DMS114 treated with DMSO at 0.1 percent for 48 hours (cell line): Measurements from ENCODE around the gene ALDH5A1.
A peak's percentile ranks its signal among the peaks of the same experiment; 100 is the strongest.

Experiments
- DNase-seq: peaks from one replicate; lab custom pipeline; 2025; ENCODE audit not compliant: unreplicated experiment; lab: John Stamatoyannopoulos, UW

Gene ALDH5A1

DNA sequence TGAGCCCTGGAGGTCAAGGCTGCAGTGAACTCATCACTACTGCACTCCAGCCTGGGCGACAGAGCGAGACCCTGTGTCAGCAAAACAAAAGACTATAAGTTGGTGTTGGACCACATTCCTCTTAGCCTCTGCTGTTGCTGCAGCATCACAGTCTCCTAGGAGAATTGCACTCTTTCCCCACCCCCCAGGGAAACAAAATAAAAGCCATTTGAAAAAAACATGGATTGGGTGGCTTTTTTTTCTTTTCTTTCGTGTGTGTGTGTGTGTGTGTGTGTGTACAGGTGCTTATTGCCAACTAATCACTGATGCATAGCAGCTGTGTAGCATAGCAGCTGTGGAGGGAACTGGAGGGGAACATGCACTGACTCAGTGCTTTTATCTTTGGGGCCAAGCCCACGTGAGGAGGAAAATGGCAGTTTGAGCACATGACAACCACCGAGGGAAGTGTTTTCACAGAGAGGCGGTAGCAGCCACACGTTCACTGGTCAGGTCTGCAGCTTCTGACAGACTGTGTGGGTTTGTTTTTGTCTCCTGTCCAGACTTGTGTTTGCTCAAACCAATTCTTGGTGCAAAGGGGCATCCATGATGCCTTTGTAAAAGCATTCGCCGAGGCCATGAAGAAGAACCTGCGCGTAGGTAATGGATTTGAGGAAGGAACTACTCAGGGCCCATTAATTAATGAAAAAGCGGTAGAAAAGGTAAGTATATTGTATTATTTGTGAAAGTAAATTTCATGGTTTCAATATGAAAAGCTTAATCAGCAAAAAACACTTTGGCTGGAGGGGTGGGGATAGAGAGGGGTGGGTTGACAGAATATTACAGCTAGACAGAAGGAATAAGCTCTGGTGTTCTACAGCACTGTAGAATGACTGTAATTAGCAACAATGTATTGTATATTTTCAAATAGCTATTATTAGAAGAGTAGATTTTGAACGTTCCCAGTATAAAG, 27.7 kb downstream of the ALDH5A1 start:
- no peak for DNase-seq

- DNase-seq: no peak
These were observed 29.6 kb downstream of the ALDH5A1 start for GRCh38 chr6:24524329-24524728.

- DNase-seq: peak; percentile 64
These were observed 30.0 kb downstream of the ALDH5A1 start for GRCh38 chr6:24524805-24525204.

- no peak for DNase-seq
These were observed 35.2 kb downstream of the ALDH5A1 start for GRCh38 chr6:24529985-24530384.

- DNase-seq: no peak
These were observed 39.6 kb downstream of the ALDH5A1 start for GRCh38 chr6:24534329-24534728.

DNA sequence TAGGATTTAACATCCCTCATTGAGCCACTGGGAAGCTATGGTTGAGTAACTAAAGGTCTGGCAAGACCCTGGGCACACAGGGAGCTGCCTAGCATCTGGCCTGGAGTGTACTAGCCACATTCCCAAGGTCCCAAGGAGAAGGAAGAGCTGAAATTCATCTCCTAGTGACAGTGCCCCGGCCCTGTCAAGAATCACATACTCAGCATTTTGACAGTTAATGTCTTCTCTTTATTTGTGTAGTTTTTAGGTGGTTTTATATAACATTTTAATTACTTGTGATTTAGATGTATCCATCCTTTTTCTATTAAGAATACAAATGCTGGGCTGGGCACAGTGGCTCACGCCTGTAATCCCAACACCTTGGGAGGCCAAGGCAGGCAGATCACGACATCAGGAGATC, 40.4 kb downstream of the ALDH5A1 start:
- no peak for DNase-seq

GRCh38 chr6:24536466-24536865, 41.7 kb downstream of the ALDH5A1 start:
- DNase-seq: no peak

DNA sequence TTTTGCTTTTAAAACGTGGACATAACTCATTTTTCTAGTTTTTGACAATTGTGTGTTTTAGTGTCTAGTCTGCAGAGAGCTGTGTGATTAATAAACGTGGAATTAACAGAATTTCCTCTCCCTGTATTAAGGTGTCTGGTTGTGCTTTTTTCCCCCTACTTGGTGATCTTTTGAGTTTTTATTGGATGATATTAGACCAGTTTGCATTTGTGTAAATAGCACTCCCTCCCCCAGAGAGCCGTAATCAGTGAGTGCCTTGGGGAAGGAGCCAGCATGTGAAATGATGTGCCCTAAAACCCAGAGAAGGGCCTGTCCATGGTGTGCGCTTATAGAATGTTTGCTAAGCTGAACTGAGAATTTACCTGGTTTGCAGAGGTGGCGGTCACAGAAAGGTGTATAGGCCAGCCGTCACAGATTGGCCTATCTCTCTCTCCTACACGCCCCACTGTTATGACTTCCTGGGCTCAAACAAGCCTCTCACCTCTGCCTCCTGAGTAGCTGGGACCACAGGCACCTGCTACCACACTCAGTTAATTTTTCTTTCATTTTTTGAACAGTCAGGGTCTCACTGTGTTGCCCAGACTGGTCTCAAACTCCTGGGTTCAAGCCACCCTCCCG, 42.4 kb downstream of the ALDH5A1 start:
- DNase-seq: no peak

DNA sequence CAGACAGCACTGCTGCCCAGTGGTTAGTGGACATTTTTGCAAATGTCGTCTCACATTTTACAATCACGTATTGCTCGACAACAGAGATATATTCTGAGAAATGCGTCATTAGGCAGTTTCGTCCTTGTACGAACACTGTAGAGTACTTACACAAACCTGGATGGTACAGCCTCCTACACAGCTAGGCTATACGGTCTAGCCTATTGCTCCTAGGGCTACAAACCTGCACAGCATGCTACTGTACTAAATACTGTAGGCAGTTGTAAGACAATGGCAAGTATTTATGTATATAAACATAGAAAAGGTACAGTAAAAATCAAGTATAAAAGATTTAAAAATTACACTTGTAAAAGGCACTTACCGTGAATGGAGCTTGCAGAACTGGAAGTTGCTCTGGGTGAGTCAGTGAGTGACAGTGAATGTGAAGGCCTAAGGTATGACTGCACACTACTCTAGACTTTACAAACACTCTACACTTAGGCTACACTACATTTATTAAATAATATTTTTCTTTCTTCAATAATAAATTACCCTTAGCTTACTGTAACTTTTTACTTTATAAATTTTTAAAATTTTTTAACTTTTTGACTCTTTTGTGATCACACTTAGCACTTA, 43.1 kb downstream of the ALDH5A1 start:
- no peak for DNase-seq

GRCh38 chr6:24539416-24539815, 44.6 kb downstream of the ALDH5A1 start:
- no peak for DNase-seq

DNA sequence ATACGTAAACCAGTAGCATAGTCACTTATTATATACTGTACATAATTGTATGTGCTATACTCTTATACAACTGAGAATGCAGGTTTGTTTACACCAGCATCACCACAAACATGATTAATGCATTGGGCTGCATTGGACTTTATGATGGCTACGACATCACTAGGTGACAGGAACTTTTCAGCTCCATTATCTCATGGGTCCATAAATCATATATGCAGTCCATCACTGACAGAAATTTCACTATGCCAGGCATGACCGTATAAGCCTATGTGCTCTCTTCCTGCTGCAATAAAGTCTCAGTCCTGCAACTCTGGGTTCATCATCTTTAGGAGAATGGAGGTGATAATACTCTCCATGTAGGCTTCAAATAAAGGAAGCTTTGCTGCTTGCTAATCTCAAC, 45.4 kb downstream of the ALDH5A1 start:
- DNase-seq: no peak

DNA sequence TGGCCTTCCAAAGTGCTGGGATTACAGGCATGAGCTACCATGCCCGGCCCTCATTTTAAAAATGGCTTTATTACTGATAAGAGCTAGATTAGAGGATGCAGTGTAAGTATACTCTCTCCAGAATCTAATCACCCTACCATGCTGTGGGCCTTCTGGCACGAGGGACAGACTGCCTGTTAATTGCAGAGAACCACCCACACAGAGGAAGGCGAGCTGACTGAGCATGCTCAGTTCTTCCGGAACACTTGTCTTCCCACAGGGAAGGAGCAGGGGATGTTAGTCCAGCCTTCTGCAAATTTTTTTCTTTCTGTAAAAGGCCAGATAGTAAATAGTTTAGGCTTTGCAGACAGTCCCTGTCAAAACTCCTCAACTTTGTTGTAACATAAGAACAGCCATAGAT, 48.9 kb downstream of the ALDH5A1 start:
- no peak for DNase-seq

- no peak for DNase-seq
These were observed 50.4 kb downstream of the ALDH5A1 start for GRCh38 chr6:24545183-24545582.

- DNase-seq: no peak
These were observed 50.9 kb downstream of the ALDH5A1 start for GRCh38 chr6:24545691-24546090.

GRCh38 chr6:24546439-24546838, 51.7 kb downstream of the ALDH5A1 start:
- DNase-seq: no peak

- no peak for DNase-seq
These were observed 52.5 kb downstream of the ALDH5A1 start for GRCh38 chr6:24547243-24547642.

DNA sequence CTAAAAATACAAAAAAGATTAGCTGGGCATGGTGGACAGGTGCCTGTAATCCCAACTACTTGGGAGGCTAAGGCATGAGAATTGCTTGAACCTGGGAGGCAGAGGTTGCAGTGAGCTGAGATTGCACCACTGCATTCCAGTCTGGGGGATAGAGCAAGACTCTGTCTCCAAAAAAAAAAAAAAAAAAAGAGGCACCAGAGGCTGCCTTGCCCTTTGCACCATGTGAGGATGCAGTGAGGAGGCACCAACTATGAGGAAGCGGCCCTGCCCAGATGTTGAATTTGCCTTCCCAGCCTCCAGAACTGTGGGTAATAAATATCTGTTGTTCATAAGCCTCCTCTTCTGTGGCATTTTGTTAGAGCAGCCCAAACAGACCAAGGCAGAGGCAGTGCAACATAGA, 54.4 kb downstream of the ALDH5A1 start:
- no peak for DNase-seq

DNA sequence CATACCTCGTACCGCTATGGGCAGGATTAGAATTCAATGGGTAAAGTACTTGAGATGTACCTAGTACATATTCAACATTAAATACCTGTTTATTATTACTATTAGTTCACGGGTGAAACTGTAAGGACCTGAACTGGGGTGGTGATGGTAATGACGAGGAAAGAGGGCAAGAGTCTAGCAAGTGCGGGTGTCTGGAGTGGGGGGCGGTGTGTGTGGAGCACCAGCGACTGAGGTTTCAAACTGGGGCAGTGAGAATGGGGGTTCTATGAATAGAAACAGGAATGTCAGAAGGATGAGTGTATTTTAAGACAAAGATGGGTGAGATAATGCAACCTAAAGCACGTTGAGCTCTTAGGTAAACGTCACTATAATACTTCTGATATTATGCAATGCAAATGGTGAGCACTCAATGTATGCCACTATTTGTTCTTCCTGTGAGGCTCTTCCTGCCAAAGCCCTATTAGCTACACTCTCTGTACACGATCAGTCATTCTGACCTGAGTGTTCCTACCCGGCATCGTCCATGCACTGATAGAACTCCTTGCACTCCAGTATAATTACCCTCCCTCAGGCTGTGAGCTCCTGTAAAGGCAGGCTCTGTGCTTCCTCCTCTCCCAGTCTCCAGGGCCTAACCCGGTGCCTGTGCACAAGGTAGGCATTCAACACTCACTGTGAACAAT, 55.0 kb downstream of the ALDH5A1 start:
- DNase-seq: no peak

GRCh38 chr6:24551139-24551538, 56.4 kb downstream of the ALDH5A1 start:
- no peak for DNase-seq

- no peak for DNase-seq
These were observed 59.7 kb downstream of the ALDH5A1 start for GRCh38 chr6:24554474-24554873.

DNA sequence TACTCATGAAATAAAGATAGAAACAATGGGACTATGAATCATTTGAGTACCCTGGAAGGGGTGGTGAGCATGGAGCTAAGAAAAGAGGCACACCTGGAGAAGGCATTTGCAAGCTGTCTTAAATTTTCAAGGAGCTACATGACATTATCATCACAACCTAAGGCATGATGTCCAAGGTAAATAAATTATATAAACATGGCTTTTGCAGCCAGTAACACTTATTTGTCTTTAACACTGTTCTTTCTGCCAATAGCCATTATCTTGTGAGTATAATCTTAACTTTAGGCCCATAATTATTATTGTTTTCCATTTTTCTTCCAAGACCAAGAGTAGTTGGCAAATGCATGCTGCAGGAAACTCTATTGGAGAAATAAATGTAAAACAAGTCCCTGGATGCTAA, 63.7 kb downstream of the ALDH5A1 start:
- no peak for DNase-seq
